ENCODE data around the gene ZNF469.

GRCh38 chr16:88401604-88402246 is 19.0 kb downstream of the ZNF469 start:
- TF ChIP-seq CTCF (IDR thresholded peaks at IDR 0.05) (no peak), EP300 (IDR thresholded peaks at IDR 0.05) (no peak), POLR2A (IDR thresholded peaks at IDR 0.05) (no peak)
